GM20431 (cell line): ENCODE data around the gene RBM20.

Source experiments
- in situ Hi-C: fragments of 300-500 bp; cut with MseI, MboI; formaldehyde crosslinking; loops from one replicate; pipeline ENCODE4 v1.15.0; 2020; ENCODE audit warnings: low sequenced_read_pairs; ENCODE audit not compliant: unreplicated experiment

Gene RBM20

DNA sequence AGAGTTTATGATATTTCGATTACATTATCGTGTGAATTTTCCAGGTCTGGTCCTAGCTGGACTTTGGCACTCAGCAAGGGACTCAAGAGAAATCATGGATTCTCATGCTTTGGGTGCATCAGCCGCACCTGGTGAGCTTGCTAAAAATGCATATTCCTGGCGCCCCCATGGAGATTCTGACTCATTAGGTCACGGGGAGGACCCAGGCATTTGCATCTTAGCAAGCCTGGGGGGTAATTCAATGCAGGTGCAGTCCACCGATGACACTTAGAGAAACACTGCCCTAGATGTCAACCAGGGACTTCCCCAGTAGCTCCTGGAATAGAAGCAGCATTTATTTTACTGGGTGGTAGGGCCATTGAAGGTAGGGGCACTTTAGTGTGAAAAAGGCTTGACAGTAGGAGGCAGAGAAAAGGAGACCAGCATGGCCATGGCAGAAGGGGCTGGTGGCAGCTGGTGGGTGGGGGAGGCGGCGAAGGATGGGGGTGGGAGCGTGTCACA is 197.7 kb downstream of the RBM20 start:
- in situ Hi-C loops = no loop called here

DNA sequence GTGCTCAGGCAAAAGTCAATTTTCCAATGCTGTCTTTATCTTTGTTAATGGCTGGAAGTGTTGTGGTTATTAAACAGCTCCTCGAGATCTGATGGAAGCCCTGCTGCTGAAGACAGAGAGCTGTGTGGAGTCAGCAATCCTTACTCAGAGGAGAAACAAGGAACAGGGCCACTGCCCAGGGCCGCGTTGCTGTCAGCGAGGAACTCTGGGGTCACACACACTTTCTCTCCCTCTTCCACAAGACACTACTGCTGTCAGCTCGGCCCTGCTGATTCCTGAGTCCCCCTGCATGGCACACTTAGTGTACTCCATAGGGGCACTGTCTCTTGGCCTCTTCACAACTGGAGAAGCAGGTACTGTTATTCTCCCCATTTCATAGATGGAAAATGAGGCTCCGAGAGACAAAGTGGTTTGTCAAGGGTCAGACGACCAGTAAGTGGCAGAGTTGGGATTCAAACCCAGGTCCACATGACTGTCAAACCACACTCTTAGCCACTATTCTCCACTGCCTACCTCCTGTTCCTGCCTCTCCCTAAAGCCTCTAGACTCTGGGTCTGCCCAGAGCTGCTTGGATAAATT is 198.3 kb downstream of the RBM20 start:
- in situ Hi-C loops = no loop called here

DNA sequence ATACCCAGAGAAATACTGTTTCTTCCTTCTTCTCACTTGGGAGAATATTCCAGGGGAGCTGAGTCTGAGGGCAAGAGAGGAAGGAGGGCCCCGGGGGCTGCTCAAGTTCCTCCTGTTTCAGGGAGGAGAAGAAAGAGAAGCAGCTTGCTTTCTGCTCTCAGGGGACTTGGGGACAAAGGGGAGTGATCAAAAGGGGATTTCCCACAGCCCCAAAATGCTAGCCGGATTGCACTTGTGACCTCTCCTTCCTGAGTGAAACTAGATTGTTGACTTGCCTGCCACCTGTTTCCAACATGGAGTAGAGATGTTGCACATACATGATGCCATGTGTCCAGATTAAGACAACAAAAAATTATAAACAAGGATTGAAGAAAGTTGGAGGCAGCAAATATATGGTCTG is 198.9 kb downstream of the RBM20 start:
- in situ Hi-C loops = no loop called here

- in situ Hi-C loops = no loop called here
Measured at GRCh38 chr10:110843796-110844616, 199.9 kb downstream of the RBM20 start.

DNA sequence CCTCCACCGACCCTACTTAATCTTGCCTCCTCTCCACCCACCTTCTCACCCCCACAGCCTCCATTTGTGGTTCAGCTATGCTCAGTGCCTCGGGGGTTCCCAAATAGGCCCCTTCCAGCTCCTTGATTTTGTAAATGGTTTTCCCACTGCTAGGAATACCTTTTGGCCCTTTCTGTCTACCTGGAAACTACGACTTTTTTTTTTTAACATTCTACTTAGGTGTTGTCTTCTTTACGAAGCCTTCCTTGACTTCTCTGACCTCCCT is 200.4 kb downstream of the RBM20 start:
- in situ Hi-C loops = no loop called here

GRCh38 chr10:110845192-110845755 is 201.1 kb downstream of the RBM20 start:
- in situ Hi-C loops = no loop called here

- in situ Hi-C loops = no loop called here
Measured at GRCh38 chr10:110845756-110846620, 201.9 kb downstream of the RBM20 start.

DNA sequence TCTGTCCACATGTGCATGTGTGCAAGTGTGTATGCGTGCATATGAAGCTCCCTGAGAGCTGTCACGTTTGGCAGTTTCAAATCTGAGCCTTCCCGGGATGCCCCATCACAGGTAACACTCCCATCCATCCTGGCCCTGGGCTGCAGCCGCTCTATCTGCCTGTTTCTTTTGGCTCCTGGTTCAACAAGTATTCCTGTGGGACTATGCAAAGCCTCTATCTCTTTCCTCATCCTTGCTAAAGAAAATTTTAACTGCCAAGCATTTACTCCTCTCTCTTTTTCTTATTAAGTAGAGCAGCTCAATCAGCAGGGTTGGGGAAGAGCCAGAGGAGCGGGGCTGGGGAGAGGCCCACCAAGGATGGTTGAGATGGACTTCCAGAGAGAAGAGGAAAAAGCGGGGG is 203.2 kb downstream of the RBM20 start:
- in situ Hi-C loops = no loop called here

GRCh38 chr10:110848106-110848505 is 204.0 kb downstream of the RBM20 start:
- in situ Hi-C loops = no loop called here

DNA sequence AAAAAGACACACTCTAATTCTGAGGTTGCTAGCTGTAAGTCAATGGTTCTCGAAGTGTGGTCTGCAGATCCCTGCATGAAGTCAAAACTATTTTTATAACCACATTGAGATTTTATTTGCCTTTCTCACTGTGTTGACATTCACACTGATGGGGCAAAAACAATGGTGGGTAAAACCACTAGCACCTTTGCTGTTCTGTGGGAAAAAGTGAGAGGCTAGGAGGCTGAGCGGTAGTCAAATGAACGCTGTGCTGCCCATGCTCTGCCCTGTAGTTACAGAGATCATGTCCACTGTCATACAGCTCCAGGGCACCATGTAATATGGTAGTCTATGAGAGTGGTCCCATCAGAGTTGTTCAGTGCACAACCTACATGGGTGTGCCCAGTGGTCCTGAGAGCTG is 206.0 kb downstream of the RBM20 start:
- in situ Hi-C loops = no loop called here

DNA sequence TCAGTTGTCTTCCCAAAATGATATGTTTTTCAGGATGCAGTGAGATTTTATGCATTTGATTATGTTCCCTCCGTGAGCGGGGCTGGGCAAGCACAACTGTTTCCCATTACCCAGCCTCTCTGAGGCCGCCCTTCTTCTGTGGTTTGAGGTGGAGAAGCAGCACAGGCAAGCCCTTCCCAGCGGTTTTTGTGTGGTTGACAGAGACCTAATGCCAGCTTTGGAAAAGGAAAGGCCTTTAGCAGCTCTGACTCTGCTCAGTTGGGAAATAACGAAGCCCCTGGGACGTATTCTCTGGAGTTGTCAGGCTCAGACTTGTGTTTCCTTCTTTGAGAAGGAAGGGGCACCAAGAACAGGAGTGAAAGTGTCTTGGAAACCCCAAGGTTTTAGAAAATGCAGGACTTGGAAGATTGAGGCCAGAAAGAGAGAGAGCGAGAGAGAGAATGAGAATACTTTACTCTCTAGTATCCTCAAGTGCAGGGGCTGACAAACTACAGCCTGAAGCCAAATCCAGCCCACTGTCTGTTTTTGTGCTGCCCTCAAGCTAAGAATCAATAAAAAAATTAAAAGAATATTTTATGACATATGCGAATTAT is 207.0 kb downstream of the RBM20 start:
- in situ Hi-C loops = no loop called here

DNA sequence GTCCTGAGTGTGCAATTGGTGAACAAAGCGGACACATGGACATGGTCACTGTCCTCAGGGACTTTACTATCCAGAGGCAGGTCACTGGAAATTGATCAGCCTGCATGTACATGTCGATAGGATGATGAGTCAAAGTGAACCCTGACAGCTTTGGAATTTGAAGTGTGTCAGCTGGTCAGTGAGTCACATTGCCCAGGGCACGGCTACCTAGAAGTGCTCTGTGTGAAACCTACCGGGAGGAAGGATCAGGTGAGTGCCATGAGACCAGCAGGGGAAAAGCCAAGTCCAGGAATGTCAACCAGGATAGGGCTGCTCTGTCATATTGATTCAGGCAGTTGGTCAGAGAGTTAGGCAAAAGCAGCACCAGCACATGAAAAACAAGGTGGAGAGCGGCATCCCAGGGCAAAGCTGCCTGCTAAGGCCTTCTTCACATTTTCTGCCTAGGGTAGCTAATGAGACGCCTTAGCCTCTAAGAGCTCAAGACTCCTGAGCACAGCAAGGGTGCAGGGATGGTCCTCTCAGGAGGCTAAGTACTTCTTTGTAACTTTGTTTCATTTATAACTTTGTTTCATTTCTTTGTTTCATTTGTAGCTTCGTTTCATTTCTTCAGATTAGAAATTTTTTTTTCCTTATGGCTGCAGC is 208.2 kb downstream of the RBM20 start:
- in situ Hi-C loops = no loop called here

GRCh38 chr10:110852947-110853346 is 208.8 kb downstream of the RBM20 start:
- in situ Hi-C loops = no loop called here

GRCh38 chr10:110853921-110854605 is 209.9 kb downstream of the RBM20 start:
- in situ Hi-C loops = no loop called here

DNA sequence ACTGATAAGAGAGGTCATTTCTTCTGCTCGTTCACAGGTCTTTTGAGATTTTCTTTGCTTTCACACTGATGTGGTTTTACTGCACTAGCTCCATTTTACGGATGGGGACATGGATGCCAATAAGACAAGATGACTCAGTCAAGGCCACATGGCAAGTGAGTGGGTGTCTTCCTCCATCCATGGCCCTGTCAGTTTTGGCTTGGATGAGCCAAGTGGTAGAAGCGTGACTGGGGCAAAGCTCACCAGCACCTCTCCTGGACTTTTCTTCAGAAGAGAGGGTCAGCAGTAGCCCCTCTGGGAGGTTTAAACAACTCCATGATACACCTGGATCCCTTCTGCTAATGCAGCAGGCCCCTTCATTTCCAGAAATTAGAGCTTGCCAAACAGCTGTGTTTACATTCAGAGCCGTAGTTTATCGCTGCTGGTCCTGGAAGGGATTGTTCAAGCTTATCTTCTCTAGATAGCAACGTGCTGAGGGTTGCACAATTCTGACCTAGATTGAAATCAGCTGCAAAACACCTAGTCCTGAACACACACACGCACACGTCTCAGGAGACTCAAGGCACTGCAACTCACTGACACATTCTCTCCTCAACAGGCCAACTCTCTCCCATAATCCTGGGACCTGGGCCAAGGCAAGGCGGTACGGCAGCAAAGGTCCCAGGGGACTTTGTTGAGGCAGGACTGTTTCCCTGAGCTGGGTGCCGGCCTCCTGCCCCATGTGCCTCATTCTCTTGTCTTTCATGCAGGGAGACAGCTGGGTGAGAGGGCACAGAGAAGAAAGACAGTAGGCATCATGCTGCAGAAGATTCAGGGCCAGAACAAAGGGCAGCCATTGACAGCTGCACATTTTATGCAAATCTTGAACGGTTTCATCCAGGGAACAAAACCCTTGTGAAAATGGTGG is 213.4 kb downstream of the RBM20 start:
- in situ Hi-C loops = no loop called here

GRCh38 chr10:110858297-110858934 is 214.3 kb downstream of the RBM20 start:
- in situ Hi-C loops = no loop called here

GRCh38 chr10:110859206-110859972 is 215.3 kb downstream of the RBM20 start:
- in situ Hi-C loops = no loop called here
